Measurements from ENCODE around the gene FFAR1. TPM values are rescaled to one million over a fixed set of nuclear protein-coding genes. Genes with fewer than 3 reads are reported as not detected.

The FFAR1 gene
- total RNA-seq, 4 donors from 2014 or later, result not detected

DNA sequence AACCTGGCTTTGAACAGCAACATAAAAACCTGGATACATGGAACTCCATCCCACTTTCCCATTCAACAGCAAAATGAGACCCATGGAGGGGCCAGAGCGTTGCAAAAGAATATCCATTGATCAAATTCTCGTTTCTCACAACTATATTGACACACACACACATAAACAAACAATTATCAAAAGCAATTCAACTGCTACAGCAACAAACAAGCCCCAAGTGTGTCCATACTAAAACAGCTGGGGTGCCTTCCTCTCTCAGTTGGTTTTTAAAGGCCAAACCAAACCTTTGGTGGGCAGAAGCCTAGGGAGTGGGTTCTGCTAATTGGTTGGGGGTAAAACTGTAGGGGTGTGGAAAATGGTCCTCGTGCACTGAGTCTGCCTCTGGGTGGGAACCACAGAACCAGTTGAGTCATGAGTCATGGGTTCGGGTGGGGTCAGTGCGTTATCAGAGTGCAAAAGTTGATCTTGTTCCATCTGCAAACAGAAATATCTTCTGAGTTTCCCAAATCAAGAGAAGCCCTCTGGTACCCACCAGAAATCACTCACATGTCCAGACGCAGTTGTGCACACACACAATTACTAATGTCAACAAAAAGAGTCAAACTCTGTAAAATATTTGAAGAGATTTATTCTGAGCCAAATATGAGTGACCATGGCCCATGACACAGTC is 41.6 kb downstream of the FFAR1 start:
- H3K36me3 ChIP-seq, result no peaks in the 10 kb centered on the region
- no peaks in the 10 kb centered on the region for H3K9me3 ChIP-seq
- 66 to 79% methylated on average over 6 of the region's 6 CpGs for WGBS, 2 donors
- H3K27ac ChIP-seq, result no peak overlapping the region
- H3K27me3 ChIP-seq, result no peaks in the 10 kb centered on the region
- no peak for DNase-seq
- no peak overlapping the region for H3K4me3 ChIP-seq (replicated peaks in 1 of 3)
- TF ChIP-seq, protein P1, sequence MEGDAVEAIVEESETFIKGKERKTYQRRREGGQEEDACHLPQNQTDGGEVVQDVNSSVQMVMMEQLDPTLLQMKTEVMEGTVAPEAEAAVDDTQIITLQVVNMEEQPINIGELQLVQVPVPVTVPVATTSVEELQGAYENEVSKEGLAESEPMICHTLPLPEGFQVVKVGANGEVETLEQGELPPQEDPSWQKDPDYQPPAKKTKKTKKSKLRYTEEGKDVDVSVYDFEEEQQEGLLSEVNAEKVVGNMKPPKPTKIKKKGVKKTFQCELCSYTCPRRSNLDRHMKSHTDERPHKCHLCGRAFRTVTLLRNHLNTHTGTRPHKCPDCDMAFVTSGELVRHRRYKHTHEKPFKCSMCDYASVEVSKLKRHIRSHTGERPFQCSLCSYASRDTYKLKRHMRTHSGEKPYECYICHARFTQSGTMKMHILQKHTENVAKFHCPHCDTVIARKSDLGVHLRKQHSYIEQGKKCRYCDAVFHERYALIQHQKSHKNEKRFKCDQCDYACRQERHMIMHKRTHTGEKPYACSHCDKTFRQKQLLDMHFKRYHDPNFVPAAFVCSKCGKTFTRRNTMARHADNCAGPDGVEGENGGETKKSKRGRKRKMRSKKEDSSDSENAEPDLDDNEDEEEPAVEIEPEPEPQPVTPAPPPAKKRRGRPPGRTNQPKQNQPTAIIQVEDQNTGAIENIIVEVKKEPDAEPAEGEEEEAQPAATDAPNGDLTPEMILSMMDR (IDR thresholded peaks at IDR 0.05), result no peak
- no peak for TF ChIP-seq POLR2A (IDR thresholded peaks at IDR 0.05)
- intact Hi-C loops (cut with DNase I), result no loop called here
- H3K4me1 ChIP-seq, result peaks cover 10 to 16% of the 10 kb centered on the region in 2 donors

DNA sequence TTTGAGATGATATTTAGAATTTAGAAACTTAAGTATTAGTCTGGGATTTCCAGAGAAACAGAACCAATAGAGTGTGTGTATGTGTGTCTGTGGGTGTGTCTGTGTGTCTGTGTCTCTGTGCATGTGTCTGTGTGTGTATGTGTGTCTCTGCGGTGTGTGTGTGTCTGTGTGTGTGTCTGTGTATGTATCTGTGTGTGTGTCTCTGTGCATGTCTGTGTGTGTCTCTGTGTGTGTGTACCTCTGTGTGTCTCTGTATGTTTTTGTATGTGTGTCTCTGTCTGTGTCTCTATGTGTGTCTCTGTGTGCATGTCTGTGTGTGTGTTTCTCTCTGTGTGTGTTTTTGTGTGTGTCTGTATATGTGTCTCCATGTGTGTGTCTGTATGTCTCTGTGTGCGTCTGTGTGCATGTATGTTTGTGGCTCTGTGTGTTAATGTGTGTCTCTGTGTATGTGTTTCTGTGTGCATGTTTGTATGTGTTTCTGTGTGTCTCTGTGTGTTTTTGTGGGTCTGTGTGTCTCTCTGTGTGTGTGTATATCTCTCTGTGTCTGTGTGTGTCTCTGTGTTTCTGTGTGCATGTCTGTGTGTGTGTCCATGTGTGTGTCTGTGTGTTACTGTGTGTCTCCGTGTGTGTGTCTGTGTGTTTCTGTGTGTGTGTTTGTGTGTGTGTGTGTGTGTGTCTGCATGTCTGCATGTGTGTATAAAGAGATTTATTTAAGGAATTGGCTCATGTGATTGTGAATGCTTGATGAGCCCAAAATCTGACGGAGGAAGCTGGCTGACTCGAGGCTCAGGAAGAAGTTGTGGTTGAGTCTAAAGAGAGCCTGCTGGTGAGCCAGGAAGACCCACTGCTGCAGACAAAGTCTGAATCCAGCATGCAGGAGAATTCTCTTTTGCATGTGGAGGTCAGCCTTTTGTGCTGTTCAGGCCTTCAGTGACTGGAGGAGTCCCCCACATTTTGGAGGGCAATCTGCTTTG is 45.3 kb downstream of the FFAR1 start:
- Histone ChIP-seq H3K27ac (no peak overlapping the region), H3K27me3 (no peaks in the 10 kb centered on the region), H3K9me3 (no peaks in the 10 kb centered on the region), H3K36me3 (no peaks in the 10 kb centered on the region), H3K4me3 (replicated peaks in 1 of 3) (no peak overlapping the region), H3K4me1 (peaks cover 10 to 16% of the 10 kb centered on the region in 2 donors)
- intact Hi-C loops (cut with DNase I), result no loop called here
- no peak for TF ChIP-seq POLR2A (IDR thresholded peaks at IDR 0.05)
- TF ChIP-seq, protein P1 (IDR thresholded peaks at IDR 0.05), result no peak
- no peak for DNase-seq
- 81 to 82% methylated on average over 5 of the region's 5 CpGs for WGBS, 2 donors

GRCh38 chr19:35395382-35396199 is 47.9 kb downstream of the FFAR1 start:
- no peaks in the 10 kb centered on the region for H3K9me3 ChIP-seq
- no peak overlapping the region for H3K4me3 ChIP-seq (replicated peaks in 1 of 3)
- 44 to 52% methylated on average over 19 of the region's 19 CpGs for WGBS, 2 donors
- intact Hi-C loops (cut with DNase I), result no loop called here
- H3K36me3 ChIP-seq, result no peaks in the 10 kb centered on the region
- H3K27me3 ChIP-seq, result no peaks in the 10 kb centered on the region
- H3K27ac ChIP-seq, result no peak overlapping the region
- no peak for TF ChIP-seq POLR2A (IDR thresholded peaks at IDR 0.05)
- TF ChIP-seq, protein P1 (IDR thresholded peaks at IDR 0.05), result no peak
- H3K4me1 ChIP-seq, result no peaks in the 10 kb centered on the region
- DNase-seq, result no peak

DNA sequence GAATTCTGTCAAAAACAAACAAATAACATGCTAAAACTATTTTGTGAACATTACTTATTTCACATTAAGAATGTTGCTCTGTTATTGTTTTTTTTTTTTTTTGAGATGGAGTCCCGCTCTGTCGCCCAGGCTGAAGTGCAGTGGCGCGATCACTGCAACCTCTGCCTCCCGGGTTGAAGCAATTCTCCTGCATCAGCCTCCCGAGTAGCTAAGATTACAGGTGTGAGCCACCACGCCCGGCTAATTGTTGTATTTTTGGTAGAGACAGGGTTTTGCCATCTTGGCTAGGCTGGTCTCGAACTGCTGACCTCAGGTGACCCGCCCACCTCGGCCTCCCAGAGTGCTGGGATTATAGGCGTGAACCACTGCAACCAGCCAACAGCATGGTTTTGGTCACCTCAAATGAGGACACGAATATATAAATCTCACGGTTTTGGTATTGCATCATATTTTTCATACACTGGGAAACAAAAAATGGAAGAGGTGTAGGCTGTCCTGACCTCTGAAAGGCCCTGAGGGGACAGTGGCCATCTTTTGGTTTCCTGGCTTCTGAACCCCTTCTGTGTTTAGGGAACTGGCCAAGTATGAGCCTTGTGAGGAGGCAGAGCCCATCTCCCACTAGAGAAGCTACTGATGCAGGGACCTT is 48.7 kb downstream of the FFAR1 start:
- no peak for DNase-seq
- no peaks in the 10 kb centered on the region for H3K36me3 ChIP-seq
- WGBS, 2 donors, result 95 to 96% methylated on average over 14 of the region's 14 CpGs
- H3K4me1 ChIP-seq, result no peaks in the 10 kb centered on the region
- H3K27me3 ChIP-seq, result no peaks in the 10 kb centered on the region
- H3K9me3 ChIP-seq, result no peaks in the 10 kb centered on the region
- intact Hi-C loops (cut with DNase I), result no loop called here
- H3K4me3 ChIP-seq (replicated peaks in 1 of 3), result no peak overlapping the region
- TF ChIP-seq POLR2A (IDR thresholded peaks at IDR 0.05), result no peak
- TF ChIP-seq, protein P1 (IDR thresholded peaks at IDR 0.05), result no peak
- H3K27ac ChIP-seq, result no peak overlapping the region
